Fibroblast of skin of right quadriceps (primary cell): ENCODE measurements around the gene HAND1.

ENCODE experiments used
- DNase-seq: peaks from one replicate; pipeline ENCODE4 v3.0.0-alpha.2; 2013

Gene HAND1

DNA sequence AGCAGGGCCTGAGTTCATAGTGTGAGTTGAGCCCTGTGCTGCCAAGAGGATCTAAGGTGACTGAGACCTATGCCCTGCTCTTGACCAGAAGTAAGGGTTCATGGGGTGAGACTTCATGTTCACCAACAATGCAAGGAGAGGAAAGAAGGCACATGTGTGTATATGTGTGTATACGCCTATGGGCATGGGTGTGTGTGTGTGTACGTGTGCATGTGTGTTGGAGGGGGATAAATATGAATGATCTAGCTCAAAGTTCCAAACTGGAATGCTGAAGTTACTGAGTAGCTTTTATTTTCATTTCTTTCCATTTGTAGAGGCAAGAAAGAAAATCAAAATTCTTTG, 25.6 kb upstream of the HAND1 start:
- DNase-seq, result no peak

DNA sequence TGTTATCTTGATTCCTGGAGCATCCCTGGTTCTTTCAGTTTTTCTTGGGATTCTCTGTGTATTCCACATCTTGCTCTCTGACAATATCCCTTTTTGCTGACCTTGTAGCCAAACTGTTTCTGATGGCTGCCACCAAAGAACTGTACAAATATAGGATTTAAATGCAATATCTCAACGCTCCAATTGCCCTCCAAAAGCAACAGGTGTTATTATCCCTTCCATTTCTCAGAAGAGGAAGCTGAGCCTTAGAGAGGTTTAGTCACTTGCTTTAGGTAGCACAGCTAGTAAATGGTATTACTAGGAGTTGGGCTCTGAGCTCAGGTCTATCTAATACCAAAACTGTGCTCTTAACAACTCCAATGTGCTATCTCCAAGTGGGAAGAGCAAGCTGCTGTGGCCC, 24.2 kb upstream of the HAND1 start:
- DNase-seq, result no peak

DNA sequence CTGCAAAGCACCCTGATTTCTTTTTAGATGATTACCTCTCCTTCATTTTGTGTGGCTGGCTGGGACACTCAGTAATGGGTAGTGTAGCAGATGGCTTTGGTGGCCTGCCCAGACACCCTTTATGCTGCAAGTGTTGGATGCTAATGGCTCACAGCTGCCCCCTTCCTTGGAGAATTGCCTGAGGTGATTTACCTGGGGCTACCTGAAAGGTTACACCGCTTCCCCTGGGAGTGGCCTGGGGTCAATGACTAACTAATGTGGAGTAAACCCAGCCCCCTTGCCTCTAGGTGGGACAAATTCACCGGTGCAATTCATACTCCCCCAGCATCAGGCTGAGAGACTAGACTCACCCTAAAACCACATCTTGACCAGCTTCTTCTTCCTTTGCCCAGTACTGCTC, 23.5 kb upstream of the HAND1 start:
- no peak for DNase-seq

DNA sequence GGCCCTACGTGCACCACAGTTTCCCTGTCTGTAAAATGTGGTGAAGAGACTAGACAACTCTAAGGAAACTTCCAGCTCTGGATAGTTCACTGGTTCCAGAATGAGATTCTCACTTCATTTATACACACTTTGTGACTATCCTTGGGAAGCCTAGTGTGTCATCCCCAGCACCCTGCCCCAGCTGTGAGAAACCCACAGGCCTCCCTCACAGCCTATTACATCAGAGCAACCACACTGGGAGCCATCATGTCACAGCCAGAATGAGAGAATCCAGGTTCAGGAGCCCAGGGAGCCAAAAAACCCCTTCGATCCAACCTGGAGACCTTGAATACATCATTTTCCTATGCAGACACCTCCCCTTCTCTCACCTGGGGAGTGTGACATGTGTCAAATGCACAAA, 21.0 kb upstream of the HAND1 start:
- no peak for DNase-seq

DNA sequence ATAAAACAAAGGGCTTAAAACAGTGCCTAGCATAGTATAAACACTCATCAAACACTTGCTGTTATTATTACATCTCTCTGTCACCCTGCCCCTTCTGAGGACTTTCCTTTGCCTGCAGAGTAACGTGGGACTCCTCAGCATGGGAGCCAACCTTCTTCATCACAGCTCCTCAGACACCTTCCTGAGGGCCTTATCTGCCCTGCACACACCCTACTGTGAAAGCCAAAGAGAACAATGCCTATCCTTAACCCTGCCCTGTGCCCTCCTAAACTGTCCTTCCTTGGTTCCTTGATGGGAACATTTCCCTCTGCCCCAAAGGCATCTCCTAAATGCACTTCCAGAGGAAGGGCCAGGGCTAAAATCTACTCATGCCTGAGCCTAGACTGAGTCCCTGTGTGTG, 20.6 kb upstream of the HAND1 start:
- DNase-seq, result no peak

DNA sequence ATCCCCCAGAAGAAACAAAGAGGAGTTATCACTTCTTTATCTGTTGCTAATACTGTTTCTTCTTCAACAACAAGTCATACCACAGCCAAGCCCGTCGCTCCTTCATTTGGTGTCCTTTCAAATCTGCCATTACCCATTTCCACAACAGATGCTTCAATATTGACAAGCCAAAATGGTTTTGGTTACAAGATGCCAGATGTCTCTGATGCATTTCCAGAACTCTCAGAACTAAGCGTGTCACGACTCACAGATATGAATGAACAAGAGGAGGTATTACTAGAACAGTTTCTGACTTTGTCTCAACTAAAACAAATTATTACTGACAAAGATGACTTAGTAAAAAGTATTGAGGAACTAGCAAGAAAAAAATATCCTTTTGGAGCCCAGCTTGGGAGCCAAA, 16.0 kb upstream of the HAND1 start:
- DNase-seq, result no peak

DNA sequence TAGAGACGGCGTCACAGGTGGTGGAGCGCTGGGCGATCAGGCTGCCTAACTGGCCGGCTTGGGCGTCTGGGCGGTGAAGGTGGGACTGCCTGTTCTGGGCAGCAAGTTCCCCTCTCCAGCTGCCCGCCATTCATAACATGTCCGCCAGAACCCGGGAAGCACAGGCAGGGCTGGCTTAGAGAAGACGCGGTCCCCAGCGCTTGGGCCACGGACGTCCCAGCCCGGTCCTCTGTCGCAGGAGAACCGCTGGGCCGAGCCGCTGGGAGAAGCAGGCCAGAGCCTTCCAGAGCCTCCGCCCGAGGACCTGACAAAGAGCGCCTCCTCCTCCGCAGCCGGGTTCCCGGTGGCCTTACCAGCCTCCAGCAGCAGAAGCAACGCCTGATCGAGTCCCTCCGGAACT, 15.2 kb upstream of the HAND1 start:
- DNase-seq, result no peak

DNA sequence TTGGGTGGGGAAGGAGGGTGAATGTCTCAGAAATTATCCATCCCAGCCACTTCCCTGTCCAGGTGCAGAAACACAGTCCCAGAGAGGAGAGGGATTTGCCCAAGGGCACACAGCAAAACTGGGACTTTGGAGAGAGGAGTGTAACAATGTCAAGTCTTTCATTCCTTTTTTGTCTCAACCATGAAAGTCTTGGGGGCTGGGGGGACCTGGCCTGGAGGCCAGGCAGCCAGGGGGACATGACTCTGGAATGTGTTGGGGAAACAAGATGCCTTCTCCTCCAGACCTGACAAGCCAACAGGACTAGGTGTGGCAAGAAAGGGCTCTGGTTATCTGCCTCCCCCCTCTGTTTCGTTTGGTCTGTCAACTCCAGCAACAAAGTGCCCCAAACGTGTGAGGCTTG, 13.9 kb upstream of the HAND1 start:
- DNase-seq, result no peak

DNA sequence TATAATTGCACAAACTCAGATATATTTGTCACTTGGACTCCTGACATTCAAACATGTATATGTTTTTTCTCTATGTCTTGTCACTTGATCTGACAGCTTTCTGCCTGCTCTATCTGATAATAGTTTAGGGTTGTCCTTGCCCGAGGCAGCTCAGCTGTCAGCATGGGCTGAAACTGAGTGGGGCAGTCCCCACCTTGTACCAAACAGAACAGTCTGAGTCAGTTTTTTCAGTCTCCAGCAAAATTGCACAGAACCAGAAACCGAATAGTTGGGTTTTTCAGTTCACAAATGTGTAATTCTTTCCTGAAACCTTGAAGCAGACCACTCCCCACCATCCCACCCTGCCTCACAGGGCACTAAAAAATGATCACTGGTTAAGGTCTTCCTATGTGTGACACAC, 9.5 kb upstream of the HAND1 start:
- no peak for DNase-seq

DNA sequence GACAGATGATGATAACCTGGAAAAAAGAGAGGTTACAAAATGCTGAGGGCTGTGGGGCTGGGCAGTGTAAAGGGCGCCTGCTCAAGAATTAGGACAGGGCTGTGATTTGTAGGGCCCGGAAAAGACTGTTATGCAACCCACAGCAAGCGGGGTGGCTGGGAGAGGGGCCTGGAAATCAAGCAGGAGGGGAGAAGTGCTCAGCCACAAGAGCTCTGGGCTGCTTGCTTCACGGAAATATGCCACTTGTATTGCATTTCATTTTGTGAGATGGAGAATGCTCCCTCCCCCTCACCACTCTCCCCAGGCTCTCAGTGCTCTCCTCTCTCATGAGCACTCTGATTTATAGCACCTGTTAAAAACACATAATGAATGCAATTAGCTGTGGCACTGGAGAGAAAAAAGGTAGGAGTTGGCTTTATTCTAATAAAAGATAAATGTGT, 8.4 kb upstream of the HAND1 start:
- DNase-seq, result no peak

DNA sequence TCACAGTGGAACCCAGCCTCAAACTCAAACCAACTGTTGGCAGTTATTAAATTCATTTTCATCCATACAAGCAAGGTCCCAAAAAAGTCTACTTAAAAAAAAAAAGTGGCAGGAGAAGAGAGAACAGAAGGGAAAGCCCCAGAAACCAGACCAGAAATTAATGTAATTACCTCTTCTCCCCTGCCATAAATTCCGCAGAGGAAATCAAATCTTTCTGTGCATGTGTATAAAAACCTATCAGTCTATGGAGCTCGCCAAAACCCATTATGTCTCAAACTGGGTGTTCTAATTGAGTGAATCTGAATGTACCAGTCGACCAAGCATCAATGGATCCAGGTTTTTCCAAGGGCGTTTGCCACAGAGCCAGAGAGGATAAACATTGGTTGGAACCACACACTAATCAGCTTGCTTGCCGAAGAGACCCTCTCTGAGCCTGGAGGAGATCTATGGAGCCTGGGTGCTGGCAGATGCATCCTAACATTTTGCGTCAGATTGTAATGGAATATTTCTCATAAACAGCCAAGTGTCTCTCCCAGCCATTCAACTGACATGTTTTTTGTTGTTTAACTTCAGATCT, 7.9 kb upstream of the HAND1 start:
- DNase-seq, result no peak

DNA sequence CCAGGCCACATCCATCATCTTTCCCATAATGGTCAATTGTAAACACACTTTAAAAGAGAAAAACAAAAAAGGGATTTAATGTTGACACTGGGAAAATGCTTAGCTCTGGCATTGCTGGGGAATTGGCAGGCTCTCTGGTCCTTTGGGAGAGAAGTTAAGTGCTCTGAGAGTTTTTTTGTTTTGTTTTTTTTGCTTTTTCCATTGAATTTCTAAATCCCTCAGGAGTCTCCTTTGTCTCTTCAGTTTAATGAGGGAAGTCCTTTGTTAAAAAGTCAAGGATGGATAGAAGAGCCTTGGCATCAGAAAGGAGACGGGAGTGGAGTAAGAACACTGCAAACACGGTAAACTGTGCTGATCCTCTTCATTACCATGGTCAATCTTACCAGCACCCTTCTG, 7.1 kb upstream of the HAND1 start:
- DNase-seq, result no peak

DNA sequence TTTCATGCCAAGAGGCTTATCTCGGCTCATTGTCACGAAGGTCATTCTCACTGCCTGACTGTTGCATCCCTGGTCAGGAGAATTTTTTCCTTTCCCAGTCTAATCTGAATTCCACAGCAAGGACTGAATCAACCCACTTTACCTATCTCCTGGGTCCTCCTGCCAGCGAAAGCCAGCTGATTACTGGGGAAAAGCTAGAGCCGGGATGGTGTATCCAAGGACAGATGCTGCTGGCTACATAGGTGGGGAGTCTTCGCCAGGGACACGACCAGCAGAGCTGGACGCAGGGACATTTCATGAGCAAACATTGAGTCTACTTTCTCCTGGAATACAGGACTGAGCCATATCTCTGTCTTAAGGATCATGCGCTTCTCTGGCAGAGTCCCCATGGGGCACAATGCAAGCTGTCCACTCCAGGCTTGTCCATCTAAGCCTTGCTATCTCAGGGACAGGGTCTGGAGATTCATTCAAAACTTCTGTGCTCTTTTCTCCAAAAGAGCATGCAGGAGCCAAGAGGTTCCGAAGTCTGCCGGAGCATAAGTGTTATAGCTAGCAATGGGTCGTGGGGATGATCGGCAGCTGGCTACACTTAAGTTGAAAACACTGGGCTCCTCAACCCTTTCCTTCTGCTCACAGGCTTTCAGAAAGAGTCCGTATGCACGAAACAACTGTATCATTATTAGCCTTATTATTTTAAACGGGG, 6.5 kb upstream of the HAND1 start:
- DNase-seq, result no peak

DNA sequence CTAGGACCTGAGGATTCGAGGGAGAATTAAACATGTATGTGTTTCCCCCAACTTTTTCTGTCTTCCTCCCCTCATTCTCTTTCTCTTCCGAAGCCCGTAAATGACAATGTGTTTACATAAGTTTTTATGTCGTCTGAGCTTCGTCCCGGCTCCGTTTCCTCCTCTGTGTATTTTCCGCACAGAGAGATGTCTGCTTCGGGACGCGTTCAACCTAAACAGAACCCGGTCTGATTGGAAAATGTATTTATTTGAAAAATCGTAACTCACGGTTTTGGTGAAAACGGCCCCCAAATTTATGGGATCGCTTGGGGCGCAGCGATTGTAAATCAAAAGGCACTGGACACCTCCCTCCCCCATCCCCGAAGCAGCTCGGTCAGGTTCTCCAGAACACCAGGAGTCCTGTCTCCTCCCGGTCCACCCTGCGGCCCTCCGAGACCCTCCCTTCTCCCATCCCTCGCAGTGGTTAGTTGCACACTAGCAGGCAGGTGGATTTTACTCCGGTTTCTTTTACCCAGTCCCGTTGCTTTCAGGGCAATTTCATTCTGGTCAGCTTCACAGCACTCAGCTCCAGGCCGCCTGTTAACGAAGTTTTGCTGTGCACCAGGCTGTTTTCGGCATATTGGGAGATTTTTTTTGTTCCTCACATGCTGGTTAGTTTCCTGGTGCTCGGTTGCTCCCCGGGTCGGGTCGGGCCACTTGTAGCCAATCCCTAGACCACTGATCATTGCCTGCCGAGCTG, 5.8 kb upstream of the HAND1 start:
- no peak for DNase-seq

DNA sequence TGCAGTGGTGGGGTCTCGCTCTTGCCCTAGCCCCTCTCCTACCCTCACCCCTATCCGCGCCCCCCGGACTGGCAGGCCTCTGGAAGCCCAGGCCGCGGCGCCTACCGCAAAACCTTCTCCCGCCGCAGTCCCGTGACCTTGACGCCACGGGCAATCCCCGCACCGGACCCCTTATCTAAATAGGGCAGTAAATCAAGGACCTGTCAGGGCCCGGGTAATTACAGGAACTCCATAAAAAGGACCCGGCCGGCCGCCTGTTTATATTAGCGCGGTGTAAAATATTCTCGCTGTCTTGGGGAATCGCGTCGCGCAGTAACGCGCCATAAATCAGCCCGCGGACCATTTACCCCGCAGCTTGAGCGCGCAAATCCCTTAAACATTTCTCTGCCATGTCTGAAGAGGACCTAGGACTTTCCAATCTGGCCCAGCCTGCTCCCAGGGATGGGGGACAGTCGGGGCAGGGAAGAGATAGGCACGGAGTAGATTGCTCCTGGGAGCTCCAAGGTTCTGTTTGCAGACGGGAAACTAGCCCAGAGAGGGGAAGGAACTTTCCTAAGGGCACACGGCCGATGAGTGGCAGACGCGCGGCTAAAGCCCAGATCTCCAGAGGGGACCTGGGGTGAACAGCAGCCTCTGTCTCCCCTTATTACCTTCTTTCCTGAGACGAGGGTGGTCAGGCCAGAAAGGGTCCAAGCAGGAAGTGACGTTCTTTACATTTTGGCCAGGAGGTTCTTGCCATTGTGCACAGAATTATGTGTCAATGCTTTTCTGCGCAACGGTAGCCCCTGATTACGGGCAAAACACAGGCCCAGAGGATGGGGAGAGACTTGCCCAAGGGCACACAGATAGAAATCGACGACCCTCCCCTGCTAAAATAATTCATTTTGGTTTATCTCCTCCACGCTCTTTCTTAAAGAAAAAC, 4.8 kb upstream of the HAND1 start:
- DNase-seq, result no peak

DNA sequence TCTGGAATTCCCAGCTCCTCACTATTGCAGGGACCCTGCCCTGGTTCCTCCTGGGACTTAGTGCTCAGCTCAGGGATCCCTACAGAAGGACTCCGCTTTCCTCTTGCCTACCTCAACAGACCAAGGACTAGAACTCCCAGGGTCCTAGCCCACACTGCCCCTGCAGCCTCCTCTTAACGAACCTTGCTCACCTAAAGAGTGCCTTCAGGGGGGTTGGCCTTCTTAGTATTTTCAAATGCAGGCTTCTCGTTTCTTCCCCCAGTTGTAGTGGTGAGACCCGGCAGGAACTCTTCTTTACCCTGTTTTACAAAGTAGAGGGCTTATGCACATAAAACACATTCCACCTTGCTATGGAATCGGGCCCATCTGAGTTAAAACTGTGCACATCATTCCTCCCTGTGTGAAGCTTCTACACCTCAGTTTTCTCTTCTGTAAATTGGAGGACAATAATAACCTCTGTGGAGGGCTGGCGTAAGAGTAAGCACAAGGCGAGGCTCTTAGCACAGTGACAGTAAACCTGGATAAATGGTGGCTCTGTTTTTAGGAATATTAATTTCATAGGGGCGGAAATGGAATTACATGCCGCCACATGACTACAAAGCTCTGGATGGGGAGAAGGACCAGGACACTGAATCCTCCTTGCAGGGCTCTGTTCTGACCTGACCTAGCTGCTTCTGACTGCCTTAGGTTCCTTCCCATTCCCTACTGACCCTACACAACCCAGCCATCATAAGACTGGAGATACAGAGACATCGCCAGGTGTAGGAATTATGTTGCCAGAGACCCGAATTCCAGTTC, 3.8 kb upstream of the HAND1 start:
- no peak for DNase-seq

DNA sequence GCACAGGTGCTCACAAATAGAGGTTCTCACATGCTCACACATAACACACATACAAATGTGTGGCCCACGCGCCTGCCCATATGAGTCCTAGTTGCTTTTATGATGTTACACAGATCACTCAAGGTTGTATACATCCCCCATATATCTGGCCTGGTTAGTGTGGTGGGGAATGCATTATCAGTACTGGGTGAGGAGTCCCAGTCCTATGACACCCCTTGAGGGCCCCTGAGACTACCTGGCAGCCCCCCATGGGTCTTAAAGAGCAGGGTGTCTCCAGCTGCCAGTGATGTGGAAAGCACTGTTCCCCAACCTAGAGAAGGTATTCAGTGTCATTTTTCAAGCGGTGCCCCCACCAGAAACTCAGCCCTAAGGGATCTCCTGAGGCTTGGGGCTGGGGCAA, 2.8 kb upstream of the HAND1 start:
- no peak for DNase-seq

DNA sequence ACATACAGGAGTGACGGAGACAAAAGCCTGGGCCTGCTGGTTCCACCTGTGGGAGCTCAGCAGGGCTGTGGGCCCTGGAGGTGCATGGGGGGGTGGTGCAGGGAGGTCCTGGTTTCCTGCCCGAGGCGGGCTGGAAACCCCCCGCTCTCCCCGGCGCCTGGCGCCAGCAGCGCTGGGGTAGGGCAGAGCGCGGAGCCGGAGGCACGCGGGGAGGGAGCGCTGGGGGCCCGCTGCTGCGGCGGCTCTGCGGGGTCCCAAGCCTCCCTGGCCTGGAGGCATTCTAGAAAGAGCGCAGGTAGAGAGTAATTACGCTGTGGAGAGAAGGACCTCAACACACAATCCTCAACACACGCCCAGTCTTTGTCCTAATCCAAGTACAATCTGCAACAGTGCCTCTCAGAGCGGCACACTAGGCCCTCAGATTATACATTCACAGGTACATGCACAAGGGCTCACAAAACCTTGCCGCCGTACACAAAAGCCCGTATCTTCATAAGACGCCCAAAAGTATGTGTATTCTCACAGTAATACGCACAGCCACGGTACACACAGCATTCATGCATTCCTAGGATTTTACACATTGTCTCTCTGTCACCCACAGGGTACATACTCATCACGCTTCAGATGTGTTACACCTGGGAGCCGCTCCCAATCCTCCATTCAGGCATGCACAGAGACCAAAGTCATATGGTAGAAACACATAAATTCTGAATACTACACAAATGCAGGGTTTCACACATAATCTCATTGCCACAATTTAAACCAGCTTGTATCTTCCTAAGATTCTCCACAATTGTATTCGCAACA, 2.1 kb upstream of the HAND1 start:
- no peak for DNase-seq

DNA sequence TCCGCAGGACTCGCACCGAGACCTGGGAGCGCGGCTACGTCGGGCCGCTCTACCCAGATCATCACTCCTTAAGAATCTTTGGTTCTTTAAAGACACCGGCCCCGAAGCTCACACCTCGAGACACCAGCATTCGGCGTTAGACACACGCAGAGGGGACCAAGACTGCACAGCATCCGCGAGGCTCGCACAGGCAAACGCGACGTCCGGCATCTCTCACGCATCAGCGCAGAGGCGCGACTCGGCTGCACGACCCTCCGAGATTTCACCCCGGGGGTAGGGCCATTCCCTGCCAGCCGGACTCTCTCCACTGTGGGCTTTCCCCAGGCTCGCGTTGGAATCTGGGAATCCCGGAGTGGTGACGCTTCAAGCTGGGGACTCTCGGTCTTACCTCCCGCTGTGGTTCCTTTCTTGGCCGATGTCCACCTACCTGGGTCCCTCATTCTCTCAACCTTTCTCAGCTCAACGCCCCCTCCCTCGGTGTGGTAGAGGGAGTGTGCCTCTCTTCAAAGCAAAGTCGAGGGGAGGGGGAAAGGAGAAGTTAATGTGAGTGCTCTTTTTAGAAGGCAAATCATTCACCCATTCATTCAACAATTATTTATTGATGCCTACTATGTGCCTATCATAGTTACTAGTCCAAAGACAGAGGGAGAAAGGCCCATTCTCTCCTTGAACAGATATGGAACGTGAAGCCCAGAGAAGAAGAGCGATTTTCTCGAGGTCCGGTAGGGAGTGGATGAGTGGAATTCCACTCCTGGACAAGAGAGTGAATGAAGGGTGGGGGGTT, 1.3 kb upstream of the HAND1 start:
- DNase-seq, result no peak

DNA sequence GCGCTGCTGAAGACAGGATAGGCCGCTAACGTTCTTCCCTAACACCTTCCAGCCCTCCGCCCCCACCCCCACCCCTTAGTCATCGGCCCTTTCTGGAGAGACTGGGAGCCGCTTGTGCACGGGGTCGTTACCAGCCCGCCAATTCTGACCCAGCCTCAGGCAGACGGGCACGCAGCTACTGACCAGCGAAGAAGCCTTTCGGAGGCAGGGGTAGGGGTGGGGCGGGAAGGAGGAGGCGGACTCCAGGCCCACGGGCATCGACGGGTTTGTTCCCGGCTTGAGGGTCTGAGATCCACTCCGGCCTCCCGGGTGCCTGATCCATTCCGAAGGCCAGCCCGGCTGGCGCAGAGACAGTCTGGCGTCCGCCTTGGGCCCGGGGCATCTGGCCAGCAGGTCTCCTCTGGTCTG, 729 bp upstream of the HAND1 start:
- DNase-seq, result no peak
